Activated naive CD8-positive, alpha-beta T cell treated with anti-CD3 and anti-CD28 coated beads, Interleukin-2, amount 10 ng/mL, durations not matched to agents 7 days and 5 days (primary cell): ENCODE results near the gene SLC13A4. TPM values are rescaled to one million over a fixed set of nuclear protein-coding genes. Genes with fewer than 3 reads are reported as not detected.

Source experiments
- ATAC-seq: fragments of 150-1000 bp; cut with Tn5 transposase; one replicate; pipeline ENCODE4 v1.10.0; 2021; ENCODE audit warnings: low read depth, moderate library complexity
- POLR2A ChIA-PET: fragments of 350-600 bp; sonication (Branson Sonifier 250); formaldehyde crosslinking; loops from one replicate; lab custom pipeline; 2021; ENCODE audit warnings: antibody characterized with exemption; lab: Charles Lee
- DNase-seq: peaks from one replicate; pipeline ENCODE4 v3.0.0; 2021
- H3K27ac Mint-ChIP-seq: one replicate; pipeline ENCODE4 v1.8.0; 2022; ENCODE audit warnings: mild to moderate bottlenecking, mixed read lengths
- H3K27me3 Mint-ChIP-seq: one replicate; pipeline ENCODE4 v1.8.0; 2022; ENCODE audit warnings: mild to moderate bottlenecking, moderate library complexity, mixed read lengths
- H3K36me3 Mint-ChIP-seq: one replicate; pipeline ENCODE4 v1.8.0; 2021; ENCODE audit warnings: mild to moderate bottlenecking, mixed read lengths
- H3K4me1 Mint-ChIP-seq: one replicate; pipeline ENCODE4 v1.8.0; 2021; ENCODE audit warnings: mixed read lengths
- H3K4me3 Mint-ChIP-seq: one replicate; pipeline ENCODE4 v1.8.0; 2022; ENCODE audit warnings: mild to moderate bottlenecking, moderate library complexity, mixed read lengths
- H3K9me3 Mint-ChIP-seq: one replicate; pipeline ENCODE4 v1.8.0; 2021; ENCODE audit warnings: mixed read lengths
- total RNA-seq, 2 experiments: library from RNA; stranded (reverse); gene quantifications; one replicate each; pipeline ENCODE4 v1.2.3, GENCODE V29; 2021

Gene SLC13A4
- total RNA-seq, 2 experiments from 2014 or later, result not detected

DNA sequence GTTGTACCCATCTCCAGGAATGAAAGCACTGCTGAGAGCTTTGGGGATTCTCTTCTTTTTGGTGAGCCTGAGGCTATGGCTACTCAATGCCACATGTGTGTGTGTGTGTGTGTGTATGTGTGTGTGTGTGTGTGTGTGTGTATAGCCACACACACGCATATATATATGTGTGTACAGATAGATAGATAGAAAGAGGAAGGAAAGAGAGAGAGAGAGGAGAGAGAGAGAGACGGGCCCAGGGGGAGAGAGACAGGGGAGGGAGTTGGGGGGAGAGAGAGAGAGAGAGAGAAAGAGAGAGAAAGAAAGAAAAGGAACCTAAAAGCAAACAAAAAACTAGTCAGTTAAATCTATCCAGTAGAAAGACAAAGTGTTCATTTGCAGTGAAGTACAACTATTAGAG lies 8.3 kb downstream of the SLC13A4 start:
- POLR2A ChIA-PET, result no interaction called here
- no peaks in the 10 kb centered on the region for H3K36me3 Mint-ChIP-seq
- no peaks in the 10 kb centered on the region for H3K4me1 Mint-ChIP-seq
- H3K9me3 Mint-ChIP-seq, result no peaks in the 10 kb centered on the region
- ATAC-seq (no peak), DNase-seq (no peak)
- no peak overlapping the region for H3K4me3 Mint-ChIP-seq
- no peak overlapping the region for H3K27ac Mint-ChIP-seq
- peaks cover 16% of the 10 kb centered on the region for H3K27me3 Mint-ChIP-seq

DNA sequence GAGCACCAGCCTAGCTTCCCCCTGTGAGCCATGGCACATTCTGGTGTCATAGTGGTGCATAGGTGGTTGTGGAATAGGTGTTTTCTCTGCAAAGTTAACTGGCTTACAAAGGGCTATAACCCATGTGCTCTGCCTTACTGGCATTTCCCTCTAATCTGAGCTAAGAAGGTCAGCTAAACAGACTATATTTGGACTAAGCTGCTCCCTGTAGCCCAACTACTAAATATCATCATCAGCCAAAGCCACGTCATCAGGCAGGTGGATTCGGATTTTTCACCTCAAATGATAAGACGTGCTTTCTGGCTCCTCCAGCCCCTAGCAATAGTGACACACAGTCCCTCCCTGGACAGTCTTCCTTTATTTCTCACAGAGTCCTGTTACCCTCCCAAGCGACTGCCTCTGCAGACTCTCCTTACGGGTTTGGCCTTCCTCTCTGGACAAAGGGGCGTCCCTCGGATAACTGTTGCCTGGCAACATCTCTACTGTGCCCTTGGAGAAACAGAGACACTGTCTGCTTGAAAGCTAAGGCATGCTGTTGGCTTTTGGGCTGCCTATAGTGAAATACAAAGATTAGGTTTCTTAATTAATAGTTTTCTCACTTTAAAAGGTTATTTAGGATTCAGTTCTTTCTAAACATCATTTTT lies 9.1 kb downstream of the SLC13A4 start:
- no peaks in the 10 kb centered on the region for H3K9me3 Mint-ChIP-seq

DNA sequence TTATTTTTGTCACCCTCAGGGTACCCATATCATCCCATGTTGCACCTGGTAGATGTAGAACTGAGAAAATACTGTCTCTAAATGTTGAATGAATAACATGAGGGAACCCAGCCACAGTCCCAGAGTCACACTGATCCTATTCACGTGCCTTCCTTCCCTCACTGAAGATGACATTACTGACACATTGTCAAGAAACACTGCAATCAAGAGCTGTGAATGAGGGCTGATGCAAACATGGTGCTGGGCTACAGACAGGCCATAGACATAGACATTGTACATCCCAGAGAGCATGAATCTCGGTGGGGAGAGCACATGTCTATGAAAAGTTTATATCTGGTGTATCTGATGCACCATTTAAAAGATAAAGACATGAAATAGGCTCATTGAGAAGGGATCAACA lies 9.8 kb downstream of the SLC13A4 start:
- Mint-ChIP-seq H3K27ac (no peak overlapping the region), H3K36me3 (no peaks in the 10 kb centered on the region), H3K4me3 (no peak overlapping the region), H3K9me3 (no peaks in the 10 kb centered on the region), H3K27me3 (peaks cover 16% of the 10 kb centered on the region), H3K4me1 (no peaks in the 10 kb centered on the region)
- POLR2A ChIA-PET, result no interaction called here
- DNase-seq (no peak), ATAC-seq (no peak)

More for the DNA sequence above, 9.1 kb downstream of the SLC13A4 start:
- Mint-ChIP-seq H3K36me3 (no peaks in the 10 kb centered on the region), H3K27ac (no peak overlapping the region), H3K27me3 (peaks cover 16% of the 10 kb centered on the region), H3K4me1 (no peaks in the 10 kb centered on the region), H3K4me3 (no peak overlapping the region)
- ATAC-seq (no peak), DNase-seq (no peak)
- POLR2A ChIA-PET, result no interaction called here

DNA sequence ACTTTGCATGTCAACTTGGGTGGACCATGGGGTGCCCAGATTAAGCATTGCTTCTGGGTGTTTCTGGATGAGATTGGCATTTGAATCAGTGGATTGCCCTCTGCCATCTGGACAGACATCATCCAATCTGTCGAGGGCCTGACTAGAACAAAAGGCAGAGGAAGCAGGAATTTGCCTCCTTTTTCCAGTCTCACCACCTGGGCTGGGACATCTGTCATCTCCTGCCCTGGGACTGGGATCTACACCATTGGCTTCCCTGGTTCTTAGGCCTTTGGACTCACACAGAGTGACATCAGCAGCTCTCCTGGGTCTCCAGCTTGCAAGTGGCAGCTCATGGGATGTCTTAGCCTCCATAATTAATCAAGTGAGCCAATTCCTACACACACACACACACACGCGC lies 10.3 kb downstream of the SLC13A4 start:
- no peak overlapping the region for H3K27ac Mint-ChIP-seq
- H3K4me1 Mint-ChIP-seq, result no peaks in the 10 kb centered on the region
- no peak overlapping the region for H3K4me3 Mint-ChIP-seq
- POLR2A ChIA-PET, result no interaction called here
- ATAC-seq (no peak), DNase-seq (no peak)
- H3K36me3 Mint-ChIP-seq, result no peaks in the 10 kb centered on the region
- peaks cover 18% of the 10 kb centered on the region for H3K27me3 Mint-ChIP-seq
- H3K9me3 Mint-ChIP-seq, result no peaks in the 10 kb centered on the region

DNA sequence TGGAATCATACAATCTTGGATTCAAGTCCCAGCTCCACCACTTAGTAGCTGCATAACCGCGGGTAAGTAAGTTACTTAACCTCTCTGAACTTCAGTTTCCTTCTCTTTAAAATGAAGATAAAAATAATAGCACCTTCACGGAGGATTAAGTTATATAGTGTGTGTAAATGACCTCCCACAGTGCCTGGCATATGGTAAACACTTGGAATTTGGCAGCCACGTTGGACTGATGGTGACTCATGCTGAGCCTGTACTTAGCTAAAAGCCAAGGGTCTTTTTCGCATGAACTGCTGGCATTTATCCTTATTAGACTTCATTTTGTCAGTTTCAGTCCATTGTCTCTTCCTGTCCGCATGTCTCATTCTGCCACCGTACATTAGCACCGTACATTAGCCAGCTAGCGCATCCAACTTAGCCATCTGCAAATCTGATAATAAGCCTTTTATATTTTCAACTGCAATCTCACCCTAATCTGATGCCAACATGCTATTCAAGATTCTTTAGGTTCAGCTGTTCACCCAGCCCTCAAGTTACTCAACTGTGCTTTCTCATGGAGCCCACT lies 11.2 kb downstream of the SLC13A4 start:
- H3K27ac Mint-ChIP-seq, result no peak overlapping the region
- ATAC-seq, result no peak
- H3K4me1 Mint-ChIP-seq, result no peaks in the 10 kb centered on the region
- POLR2A ChIA-PET, result no interaction called here
- no peaks in the 10 kb centered on the region for H3K36me3 Mint-ChIP-seq
- H3K4me3 Mint-ChIP-seq, result no peak overlapping the region
- H3K9me3 Mint-ChIP-seq, result no peaks in the 10 kb centered on the region
- DNase-seq, result no peak
- H3K27me3 Mint-ChIP-seq, result peaks cover 18% of the 10 kb centered on the region

DNA sequence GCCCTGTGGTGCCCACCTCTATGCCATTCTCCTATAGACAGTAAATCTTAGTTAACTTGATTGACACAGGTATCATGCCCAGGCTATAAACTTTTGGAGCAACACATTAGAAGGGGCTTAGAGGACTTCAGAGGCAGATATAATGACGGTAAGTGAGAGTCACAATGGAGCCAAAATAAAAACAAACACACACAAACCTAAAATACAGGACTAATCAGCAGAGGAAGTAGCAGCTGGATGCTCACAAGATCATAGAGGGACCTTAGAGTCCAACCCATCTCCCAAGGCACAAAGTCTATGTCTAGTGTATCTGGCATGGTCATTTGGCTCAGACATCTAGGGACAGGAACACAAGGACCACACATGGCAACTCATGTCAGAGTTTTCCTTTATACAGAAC lies 12.3 kb downstream of the SLC13A4 start:
- H3K9me3 Mint-ChIP-seq, result no peaks in the 10 kb centered on the region
- H3K4me3 Mint-ChIP-seq, result no peak overlapping the region
- H3K27ac Mint-ChIP-seq, result no peak overlapping the region
- DNase-seq, result no peak
- ATAC-seq, result no peak
- POLR2A ChIA-PET, result no interaction called here
- H3K36me3 Mint-ChIP-seq, result no peaks in the 10 kb centered on the region
- peaks cover 14% of the 10 kb centered on the region for H3K27me3 Mint-ChIP-seq
- H3K4me1 Mint-ChIP-seq, result no peaks in the 10 kb centered on the region

DNA sequence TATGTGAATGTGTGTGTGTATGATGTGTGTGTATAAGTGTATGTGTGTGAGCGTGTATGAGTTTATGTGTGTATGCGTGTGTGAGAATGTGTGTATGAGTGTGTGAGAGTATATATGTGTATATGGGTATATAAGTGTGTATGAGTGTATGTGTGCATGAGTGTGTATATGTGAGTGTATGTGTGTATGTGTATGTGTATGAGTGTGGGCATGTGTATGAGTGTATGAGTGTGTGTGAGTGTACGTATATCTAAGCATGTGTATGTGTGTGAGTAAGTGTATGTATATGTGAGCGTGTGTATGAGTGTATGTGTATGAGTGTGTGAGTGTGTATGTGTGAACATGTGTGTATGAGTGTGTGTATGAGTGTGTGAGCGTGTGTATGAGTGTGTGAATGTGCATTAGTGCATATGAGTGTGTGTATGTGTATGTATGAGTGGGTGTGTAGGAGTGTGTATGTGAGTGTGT lies 12.9 kb downstream of the SLC13A4 start:
- Mint-ChIP-seq H3K36me3 (no peaks in the 10 kb centered on the region), H3K27ac (no peak overlapping the region), H3K27me3 (peaks cover 13% of the 10 kb centered on the region), H3K9me3 (no peaks in the 10 kb centered on the region), H3K4me1 (no peaks in the 10 kb centered on the region), H3K4me3 (no peak overlapping the region)
- ATAC-seq (no peak), DNase-seq (no peak)
- POLR2A ChIA-PET, result no interaction called here

DNA sequence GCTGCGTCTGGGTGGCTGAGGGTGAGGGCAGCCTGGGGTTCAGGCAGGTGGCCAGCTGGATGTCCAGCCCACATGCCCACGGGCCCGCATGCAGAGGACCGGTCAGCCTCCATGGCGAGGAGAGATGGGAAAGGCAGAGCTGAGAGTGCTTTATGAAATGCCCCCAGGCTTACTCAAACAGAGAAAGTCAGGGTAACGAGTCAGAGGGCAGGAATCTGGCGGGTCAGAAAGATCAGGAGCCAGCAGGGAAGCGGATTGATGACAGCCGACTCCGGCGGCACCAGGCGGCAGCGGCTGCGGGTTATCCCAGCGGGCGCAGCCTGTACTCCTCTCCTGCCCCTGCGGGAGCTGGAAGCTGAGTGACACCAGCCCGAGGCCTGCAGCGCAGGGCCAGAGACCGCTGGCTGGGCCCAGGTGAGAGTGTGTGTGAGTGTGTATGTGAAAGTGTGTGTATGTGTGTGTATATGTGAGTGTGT lies 13.4 kb downstream of the SLC13A4 start:
- H3K36me3 Mint-ChIP-seq, result no peaks in the 10 kb centered on the region
- H3K27ac Mint-ChIP-seq, result no peak overlapping the region
- H3K4me3 Mint-ChIP-seq, result no peak overlapping the region
- ATAC-seq (no peak), DNase-seq (no peak)
- no peaks in the 10 kb centered on the region for H3K4me1 Mint-ChIP-seq
- POLR2A ChIA-PET, result no interaction called here
- H3K9me3 Mint-ChIP-seq, result no peaks in the 10 kb centered on the region
- peaks cover 13% of the 10 kb centered on the region for H3K27me3 Mint-ChIP-seq

DNA sequence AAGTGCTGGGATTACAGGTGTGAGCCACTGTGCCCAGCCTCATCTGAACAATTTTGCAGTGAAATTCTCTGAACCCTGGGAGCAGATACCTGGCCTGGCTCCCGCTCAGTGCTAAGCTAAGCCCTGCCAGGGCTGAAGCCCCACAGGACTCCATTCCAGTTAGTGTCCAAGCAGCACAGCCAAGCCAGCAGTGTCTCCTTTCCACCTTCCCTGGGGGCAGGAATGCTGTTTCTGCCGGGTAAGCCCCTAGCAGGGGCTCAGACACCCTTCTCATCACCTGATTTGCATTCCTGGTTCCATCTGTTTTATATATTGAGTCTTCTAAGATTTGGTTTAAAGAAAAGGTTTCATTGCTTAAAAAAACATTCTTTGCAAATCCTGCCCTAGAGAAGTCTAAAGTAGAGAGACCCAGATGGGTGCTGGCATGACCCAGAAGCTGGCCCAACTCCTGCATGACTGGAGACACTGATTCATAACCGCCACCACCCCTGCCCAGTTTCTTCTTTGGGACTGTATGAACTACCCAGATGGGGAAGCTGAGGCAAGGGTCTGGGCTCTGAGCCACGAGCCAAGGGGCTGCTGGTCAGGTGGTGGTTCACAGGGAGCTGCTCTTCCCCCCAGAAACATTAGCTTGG lies 14.0 kb downstream of the SLC13A4 start:
- H3K36me3 Mint-ChIP-seq, result no peaks in the 10 kb centered on the region
- peaks cover 9% of the 10 kb centered on the region for H3K27me3 Mint-ChIP-seq
- H3K4me1 Mint-ChIP-seq, result no peaks in the 10 kb centered on the region
- no peak for DNase-seq
- ATAC-seq, result no peak
- POLR2A ChIA-PET, result no interaction called here
- no peaks in the 10 kb centered on the region for H3K9me3 Mint-ChIP-seq
- H3K4me3 Mint-ChIP-seq, result no peak overlapping the region
- H3K27ac Mint-ChIP-seq, result no peak overlapping the region

DNA sequence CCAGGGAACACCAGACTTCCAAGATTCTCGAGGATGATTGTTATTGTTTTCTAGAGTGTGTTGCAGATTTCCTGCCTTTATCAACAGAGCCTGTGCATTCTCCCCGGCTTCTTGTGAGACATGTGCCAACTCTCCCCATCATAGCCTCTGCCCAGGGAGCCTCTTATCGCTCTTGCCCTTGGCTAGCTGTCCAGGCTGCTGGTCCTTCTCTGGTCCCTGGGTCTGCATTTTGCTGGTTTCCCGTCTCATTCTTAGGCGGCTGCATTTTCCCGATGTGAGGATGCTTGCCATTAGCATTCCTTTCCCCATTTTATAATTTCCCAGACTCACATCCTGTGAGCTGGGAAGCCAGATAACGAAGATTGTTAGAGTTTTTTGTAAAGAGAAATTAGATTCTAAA lies 15.2 kb downstream of the SLC13A4 start:
- POLR2A ChIA-PET, result no interaction called here
- peaks cover 5% of the 10 kb centered on the region for H3K27me3 Mint-ChIP-seq
- H3K9me3 Mint-ChIP-seq, result no peaks in the 10 kb centered on the region
- H3K27ac Mint-ChIP-seq, result no peak overlapping the region
- ATAC-seq (no peak), DNase-seq (no peak)
- H3K36me3 Mint-ChIP-seq, result no peaks in the 10 kb centered on the region
- H3K4me1 Mint-ChIP-seq, result no peaks in the 10 kb centered on the region
- H3K4me3 Mint-ChIP-seq, result no peak overlapping the region

DNA sequence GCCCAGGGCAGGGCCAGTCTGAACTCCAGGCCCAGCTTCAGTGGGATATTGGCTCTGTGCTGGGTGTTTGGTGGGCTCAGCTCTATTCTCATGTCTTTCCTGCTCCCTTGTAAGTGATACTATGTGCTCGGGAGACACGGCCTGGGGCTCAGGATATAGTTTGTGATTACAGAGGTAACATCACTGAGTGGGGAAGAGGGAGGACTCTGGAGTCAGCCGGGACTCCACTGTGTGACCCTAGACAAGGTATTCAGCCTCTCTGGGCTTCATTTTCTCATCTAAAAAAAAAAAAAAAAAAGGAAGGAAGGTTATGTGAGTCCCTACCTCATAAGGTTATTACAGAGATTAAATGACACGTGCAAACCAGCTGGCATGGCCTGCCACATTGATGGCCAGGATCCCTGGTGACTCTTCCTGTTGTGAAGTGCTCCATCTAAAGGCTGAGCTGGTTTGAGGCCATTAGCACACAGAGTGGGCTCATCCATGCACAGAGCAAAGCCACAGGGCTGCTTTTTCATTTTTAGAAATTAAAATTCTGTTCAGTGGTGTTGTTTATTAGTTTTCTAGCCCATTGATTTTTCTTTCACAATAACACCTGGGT lies 15.7 kb downstream of the SLC13A4 start:
- DNase-seq (no peak), ATAC-seq (no peak)
- H3K36me3 Mint-ChIP-seq, result no peaks in the 10 kb centered on the region
- no peaks in the 10 kb centered on the region for H3K4me1 Mint-ChIP-seq
- no peak overlapping the region for H3K4me3 Mint-ChIP-seq
- H3K9me3 Mint-ChIP-seq, result no peaks in the 10 kb centered on the region
- H3K27me3 Mint-ChIP-seq, result peaks cover 4% of the 10 kb centered on the region
- POLR2A ChIA-PET, result no interaction called here
- H3K27ac Mint-ChIP-seq, result no peak overlapping the region

DNA sequence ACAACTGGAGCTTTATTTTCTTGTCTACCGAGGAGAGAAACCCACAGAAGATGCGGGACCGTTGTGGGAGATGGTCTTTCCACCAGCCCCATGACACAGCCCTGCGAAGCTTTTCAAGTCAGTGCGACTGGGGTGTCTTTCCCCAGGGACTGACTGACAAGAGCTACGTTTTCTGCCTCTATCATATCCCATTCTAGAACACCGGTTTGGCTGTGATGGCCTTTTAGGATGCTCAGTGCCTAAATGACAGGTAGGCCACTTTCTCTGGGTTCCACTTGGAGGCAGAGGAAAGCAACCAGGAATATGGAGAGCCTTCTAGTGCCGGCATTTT lies 16.9 kb downstream of the SLC13A4 start:
- H3K27me3 Mint-ChIP-seq, result peaks cover 2% of the 10 kb centered on the region
- no peak overlapping the region for H3K27ac Mint-ChIP-seq
- no peak overlapping the region for H3K4me3 Mint-ChIP-seq
- POLR2A ChIA-PET, result no interaction called here
- no peak for ATAC-seq
- no peaks in the 10 kb centered on the region for H3K9me3 Mint-ChIP-seq
- H3K4me1 Mint-ChIP-seq, result no peaks in the 10 kb centered on the region
- no peak for DNase-seq
- H3K36me3 Mint-ChIP-seq, result no peaks in the 10 kb centered on the region

DNA sequence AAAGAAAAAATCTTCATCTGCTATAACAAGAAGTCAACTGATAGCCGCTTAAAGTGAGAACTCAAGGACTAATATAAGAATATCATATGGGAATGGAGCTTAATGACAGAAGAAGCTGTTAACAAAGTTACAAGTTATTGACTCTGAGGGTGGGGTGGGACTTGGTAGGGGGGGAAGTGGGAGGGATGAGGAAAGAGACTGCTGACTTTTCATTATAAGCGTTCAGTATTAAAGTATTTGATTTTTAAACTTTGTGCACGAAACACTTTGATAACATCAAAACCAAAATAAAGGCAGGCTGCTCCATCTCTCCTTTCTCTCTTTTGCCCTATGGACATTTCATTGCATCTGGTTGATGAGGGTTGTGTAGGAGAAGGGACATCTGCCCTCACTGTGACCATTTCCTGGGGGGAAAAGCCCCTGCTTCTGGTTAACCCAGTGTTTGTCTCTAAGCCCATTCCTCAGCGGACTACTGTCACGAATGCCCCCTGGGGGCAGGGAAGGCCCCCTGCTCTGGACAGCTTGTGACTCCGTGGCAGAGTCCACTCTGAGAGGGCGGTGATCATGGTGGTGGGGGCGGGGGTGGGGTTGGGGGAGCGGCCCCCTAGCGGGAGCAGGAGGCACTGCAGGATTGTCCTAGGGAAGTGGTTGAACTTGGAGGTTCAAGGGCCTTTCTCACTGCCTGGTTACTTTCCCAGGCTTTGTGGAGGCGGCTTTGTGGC lies 17.4 kb downstream of the SLC13A4 start:
- POLR2A ChIA-PET, result interaction anchor here (0.6 kb wide), 1 partner anchor 20 kb away, joined by 5 read pairs; no protein-coding TSS in a partner anchor
- Mint-ChIP-seq H3K4me1 (no peaks in the 10 kb centered on the region), H3K27ac (no peak overlapping the region), H3K9me3 (no peaks in the 10 kb centered on the region), H3K27me3 (peaks cover 2% of the 10 kb centered on the region), H3K36me3 (no peaks in the 10 kb centered on the region), H3K4me3 (no peak overlapping the region)
- ATAC-seq (no peak), DNase-seq (no peak)
